SK-N-SH (cell line): Measurements from ENCODE around the gene MSN. TPM values are rescaled to one million over a fixed set of nuclear protein-coding genes. Genes with fewer than 3 reads are reported as not detected.

Experiments
- CHD2 ChIP-seq: fragments of 150-350 bp; IDR thresholded peaks from 2 replicates; pipeline ENCODE4 v1.6.1; 2018; ENCODE audit warnings: low read length; ENCODE audit not compliant: partially characterized antibody
- CTCF ChIP-seq: fragments of 200-600 bp; sonication (generic); IDR thresholded peaks from 2 replicates; pipeline ENCODE4 v1.6.1; 2017; ENCODE audit warnings: antibody characterized with exemption, mild to moderate bottlenecking, moderate library complexity
- EZH2phosphoT487 ChIP-seq: fragments of 200-600 bp; sonication (generic); IDR thresholded peaks from 2 replicates; pipeline ENCODE4 v1.6.1; 2017; ENCODE audit warnings: low read depth, mixed run types, mild to moderate bottlenecking, antibody characterized with exemption, moderate library complexity, borderline replicate concordance
- MAX ChIP-seq: IDR thresholded peaks from 2 replicates; pipeline ENCODE4 v1.4.0; 2012; ENCODE audit warnings: low read depth
- polyA plus RNA-seq, 3 experiments: library from polyadenylated mRNA; depleted of rRNA; stranded (reverse); fragments of >200 nt; gene quantifications; 2 replicates each; pipeline ENCODE4 v1.2.3, GENCODE V29; 2012

The MSN gene
- polyA plus RNA-seq, 1 of the 3 experiments (the other 2 are of a cell fraction): 189 TPM

GRCh38 chrX:65783746-65784145 lies 116.3 kb downstream of the MSN start (continued):
- TF ChIP-seq MAX: no peak
- no peak for TF ChIP-seq CTCF
- TF ChIP-seq EZH2phosphoT487: no peak
- TF ChIP-seq CHD2: no peak
- TF ChIP-seq, all 33 proteins: peak for 0

Other genes with a start within 250 kb of the MSN start
- 39.0 and 43.6 TPM in 2 replicates for gene LAS1L, start 132.9 kb upstream of the MSN start, polyA plus RNA-seq (2012; rRNA removed)